ENCODE measurements around the gene SLC66A2. TPM values are rescaled to one million over a fixed set of nuclear protein-coding genes. Genes with fewer than 3 reads are reported as not detected.
"Not testable (repeated sequence)": the region's sequence is repeated elsewhere in the genome, so short reads cannot be mapped to it uniquely, and the experiment has no call there.

The SLC66A2 gene
- total RNA-seq: 10 to 100 TPM; 74.9 to 88.0 TPM

DNA sequence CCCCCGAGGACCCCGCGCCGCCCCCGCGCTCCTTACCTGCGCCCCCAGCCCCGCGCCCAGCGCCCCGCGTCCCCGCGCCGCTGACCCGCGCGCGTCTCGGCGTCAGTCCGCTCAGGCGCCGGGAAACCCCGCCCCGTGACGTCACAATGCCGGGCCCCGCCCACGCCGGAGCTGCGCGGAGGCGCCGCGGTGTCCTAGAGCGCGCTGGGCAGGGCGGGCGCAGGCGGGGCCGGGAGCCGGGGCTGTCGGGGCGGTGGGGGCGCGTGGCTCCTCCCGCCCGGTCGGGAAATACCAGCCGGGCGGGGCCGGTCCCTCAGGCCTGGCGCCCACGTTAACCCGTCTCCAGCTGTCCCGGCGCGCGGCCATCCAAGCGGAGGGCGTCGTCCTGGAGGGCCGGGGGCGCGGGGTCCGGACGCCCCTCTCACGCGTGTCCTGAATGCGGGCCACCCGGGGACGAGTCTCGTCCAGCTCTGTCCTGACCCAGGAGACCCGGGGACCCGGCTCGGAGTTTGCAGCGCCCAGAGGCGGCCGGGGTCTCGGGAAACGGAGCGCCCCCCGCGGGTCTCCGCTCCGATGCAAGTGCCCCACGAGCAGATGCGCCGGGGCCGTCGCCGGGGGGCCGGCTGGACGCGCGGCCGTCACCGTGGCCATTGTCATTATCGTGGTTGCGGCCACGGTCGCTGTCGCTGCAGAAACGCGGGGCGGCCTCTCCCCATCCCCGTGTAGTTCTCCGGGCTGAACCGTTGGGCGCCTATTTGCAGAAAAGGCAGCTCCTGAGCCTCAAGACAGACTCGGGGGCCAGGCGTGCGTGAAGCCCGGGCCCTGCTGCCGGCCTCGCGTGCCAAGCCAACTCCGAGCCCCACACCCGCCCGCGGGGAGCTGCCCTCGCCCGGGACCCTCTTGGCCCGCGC is at the start of gene SLC66A2:
TSS of gene SLC66A2 (minus strand) at position 109 of the 911 bp plus-strand sequence. CDS start 727 bp downstream, outside the sequence.
- Histone ChIP-seq H3K9me3 (no peaks in the 10 kb centered on the region), H3K27me3 (no peaks in the 10 kb centered on the region), H3K36me3 (no peaks in the 10 kb centered on the region), H3K27ac (peak within 1 kb of the TSS; percentile 69), H3K9ac (ENCODE audit: low read depth in 2 of 2, low read length in 2 of 2) (peak within 1 kb of the TSS; percentile 93 to 94), H3K4me3 (peak within 1 kb of the TSS; percentile 76), H3K4me1 (peaks cover 7% of the 10 kb centered on the region)
- DNase-seq: peak; percentile 95
- intact Hi-C loops (cut with DNase I): no loop called here
- TF ChIP-seq, protein P1, sequence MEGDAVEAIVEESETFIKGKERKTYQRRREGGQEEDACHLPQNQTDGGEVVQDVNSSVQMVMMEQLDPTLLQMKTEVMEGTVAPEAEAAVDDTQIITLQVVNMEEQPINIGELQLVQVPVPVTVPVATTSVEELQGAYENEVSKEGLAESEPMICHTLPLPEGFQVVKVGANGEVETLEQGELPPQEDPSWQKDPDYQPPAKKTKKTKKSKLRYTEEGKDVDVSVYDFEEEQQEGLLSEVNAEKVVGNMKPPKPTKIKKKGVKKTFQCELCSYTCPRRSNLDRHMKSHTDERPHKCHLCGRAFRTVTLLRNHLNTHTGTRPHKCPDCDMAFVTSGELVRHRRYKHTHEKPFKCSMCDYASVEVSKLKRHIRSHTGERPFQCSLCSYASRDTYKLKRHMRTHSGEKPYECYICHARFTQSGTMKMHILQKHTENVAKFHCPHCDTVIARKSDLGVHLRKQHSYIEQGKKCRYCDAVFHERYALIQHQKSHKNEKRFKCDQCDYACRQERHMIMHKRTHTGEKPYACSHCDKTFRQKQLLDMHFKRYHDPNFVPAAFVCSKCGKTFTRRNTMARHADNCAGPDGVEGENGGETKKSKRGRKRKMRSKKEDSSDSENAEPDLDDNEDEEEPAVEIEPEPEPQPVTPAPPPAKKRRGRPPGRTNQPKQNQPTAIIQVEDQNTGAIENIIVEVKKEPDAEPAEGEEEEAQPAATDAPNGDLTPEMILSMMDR (IDR thresholded peaks at IDR 0.05): no peak

DNA sequence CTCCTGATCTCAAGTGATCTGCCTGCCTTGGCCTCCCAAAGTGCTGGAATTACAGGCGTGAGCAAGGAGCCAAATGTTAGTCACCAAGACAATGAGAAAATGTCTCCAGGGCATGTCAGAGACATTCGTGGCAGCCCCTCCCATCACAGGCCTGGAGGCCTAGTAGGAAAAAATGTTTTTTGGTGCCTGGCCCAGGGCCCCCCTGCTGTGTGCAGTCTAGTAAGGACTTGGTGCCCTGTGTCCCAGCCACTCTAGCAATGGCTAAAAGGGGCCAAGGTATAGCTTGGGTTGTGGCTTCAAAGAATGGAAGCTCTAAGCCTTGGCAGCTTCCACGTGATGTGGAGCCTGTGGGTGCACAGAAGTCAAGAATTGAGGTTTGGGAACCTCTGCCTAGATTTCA is 49.4 kb upstream of the SLC66A2 start:
- intact Hi-C loops (cut with DNase I): no loop called here
- TF ChIP-seq, protein P1 (IDR thresholded peaks at IDR 0.05): no peak
- H3K9ac ChIP-seq (ENCODE audit: low read depth in 2 of 2, low read length in 2 of 2): no peak overlapping the region

DNA sequence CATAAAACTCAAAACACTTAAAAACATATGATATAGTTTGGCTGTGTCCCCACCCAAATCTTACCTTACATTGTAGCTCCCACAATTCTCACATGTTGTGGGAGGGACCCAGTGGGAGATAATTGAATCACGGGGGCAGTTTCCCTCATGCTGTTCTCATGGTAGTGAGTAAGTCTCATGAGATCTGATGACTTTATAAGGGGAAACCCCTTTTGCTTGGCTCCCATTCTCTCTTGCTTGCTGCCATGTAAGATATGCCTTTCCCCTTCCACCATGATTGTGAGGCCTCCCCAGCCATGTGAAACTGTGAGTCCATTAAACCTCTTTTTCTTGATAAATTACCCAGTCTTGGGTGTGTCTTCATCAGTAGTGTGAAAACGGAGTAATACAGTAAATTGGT is 48.2 kb upstream of the SLC66A2 start:
- H3K4me1 ChIP-seq; H3K27me3 ChIP-seq; H3K36me3 ChIP-seq; H3K27ac ChIP-seq; DNase-seq; H3K9ac ChIP-seq (ENCODE audit: low read depth in 2 of 2, low read length in 2 of 2); H3K4me3 ChIP-seq; H3K9me3 ChIP-seq; intact Hi-C loops (cut with DNase I): not testable (repeated sequence)

More for the DNA sequence above, 49.4 kb upstream of the SLC66A2 start:
- Histone ChIP-seq H3K9me3 (no peaks in the 10 kb centered on the region), H3K36me3 (no peaks in the 10 kb centered on the region), H3K27me3 (no peaks in the 10 kb centered on the region), H3K4me1 (no peaks in the 10 kb centered on the region), H3K27ac (no peak overlapping the region), H3K4me3 (no peak overlapping the region)
- no peak for DNase-seq

DNA sequence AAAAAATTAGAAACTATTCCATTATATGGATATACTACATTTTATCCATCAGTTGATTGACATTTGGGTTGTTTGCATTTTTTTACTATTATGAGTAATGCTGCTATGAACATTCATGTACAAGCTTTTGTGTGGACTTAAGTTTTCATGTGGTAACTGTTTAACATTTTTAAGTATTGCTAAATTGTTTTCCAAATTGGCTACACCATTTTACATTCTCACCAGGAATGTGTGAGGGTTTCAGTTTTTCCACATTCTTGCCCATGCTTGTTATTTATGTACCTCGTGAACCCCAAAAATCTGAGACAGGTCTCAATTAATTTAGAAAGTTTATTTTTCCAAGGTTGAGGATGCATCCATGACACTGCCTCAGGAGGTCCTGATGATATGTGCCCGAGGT is 40.0 kb upstream of the SLC66A2 start:
- DNase-seq: no peak
- no peaks in the 10 kb centered on the region for H3K9me3 ChIP-seq
- intact Hi-C loops (cut with DNase I): no loop called here

DNA sequence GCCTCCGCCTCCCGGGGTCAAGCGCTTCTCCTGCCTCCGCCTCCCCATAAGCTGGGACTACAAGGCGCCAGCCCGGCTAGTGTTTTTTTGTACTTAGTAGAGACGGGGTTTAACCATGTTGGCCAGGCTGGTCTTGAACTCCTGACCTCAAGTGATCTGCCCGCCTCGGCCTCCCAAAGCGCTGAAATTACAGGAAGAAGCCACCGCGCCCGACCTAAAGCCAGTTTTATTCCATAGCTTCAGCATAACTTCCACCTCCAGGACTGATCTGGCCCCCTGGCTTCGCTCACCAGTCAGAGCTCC is 37.7 kb upstream of the SLC66A2 start:
- Histone ChIP-seq H3K27me3 (no peaks in the 10 kb centered on the region), H3K9ac (ENCODE audit: low read depth in 2 of 2, low read length in 2 of 2) (peak overlapping the region; percentile 92 to 94), H3K27ac (peak overlapping the region; percentile 85), H3K36me3 (no peaks in the 10 kb centered on the region), H3K4me3 (peak overlapping the region; percentile 89), H3K9me3 (no peaks in the 10 kb centered on the region), H3K4me1 (peaks cover 14% of the 10 kb centered on the region)
- intact Hi-C loops (cut with DNase I): loop anchor here (10.0 kb wide), 1 partner anchor 54 kb away; no protein-coding TSS in a partner anchor
- no peak for DNase-seq
- TF ChIP-seq, protein P1 (IDR thresholded peaks at IDR 0.05): no peak

More for the DNA sequence above, 40.0 kb upstream of the SLC66A2 start:
- H3K4me1 ChIP-seq: peaks cover 12% of the 10 kb centered on the region
- H3K27ac ChIP-seq: no peak overlapping the region
- H3K9ac ChIP-seq (ENCODE audit: low read depth in 2 of 2, low read length in 2 of 2): no peak overlapping the region
- H3K4me3 ChIP-seq: no peak overlapping the region
- TF ChIP-seq, protein P1 (IDR thresholded peaks at IDR 0.05): no peak
- no peaks in the 10 kb centered on the region for H3K27me3 ChIP-seq
- no peaks in the 10 kb centered on the region for H3K36me3 ChIP-seq

All from colonic mucosa (tissue), 4 donors.